T-helper 9 cell (primary cell): ENCODE results near the gene GLOD4.
A peak's percentile ranks its signal among the peaks of the same experiment; 100 is the strongest.

Experiments
- DNase-seq: peaks from one replicate; pipeline ENCODE4 v3.0.0-alpha.2; 2020

Gene GLOD4

GRCh38 chr17:737561-738113, 44.4 kb downstream of the GLOD4 start:
- DNase-seq: no peak

DNA sequence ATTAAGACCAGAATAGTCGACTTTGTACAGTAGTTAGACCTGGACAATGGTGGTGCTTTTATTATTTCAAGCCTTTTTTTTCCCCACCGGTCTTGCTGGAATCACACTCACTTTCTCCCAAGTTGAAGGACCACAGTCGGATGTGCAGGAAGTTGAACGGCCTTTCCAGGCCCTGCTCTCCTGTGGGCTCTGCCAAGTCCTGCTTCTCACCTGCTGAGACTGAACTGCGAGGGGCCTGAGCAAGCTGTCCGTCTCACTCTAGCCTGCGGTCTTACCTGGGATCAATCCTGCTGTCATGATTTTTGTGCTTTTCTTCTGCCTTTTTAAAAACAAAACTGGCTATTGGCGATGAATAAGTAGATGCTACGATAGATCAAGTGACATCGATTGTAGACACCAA, 48.3 kb downstream of the GLOD4 start:
- no peak for DNase-seq

DNA sequence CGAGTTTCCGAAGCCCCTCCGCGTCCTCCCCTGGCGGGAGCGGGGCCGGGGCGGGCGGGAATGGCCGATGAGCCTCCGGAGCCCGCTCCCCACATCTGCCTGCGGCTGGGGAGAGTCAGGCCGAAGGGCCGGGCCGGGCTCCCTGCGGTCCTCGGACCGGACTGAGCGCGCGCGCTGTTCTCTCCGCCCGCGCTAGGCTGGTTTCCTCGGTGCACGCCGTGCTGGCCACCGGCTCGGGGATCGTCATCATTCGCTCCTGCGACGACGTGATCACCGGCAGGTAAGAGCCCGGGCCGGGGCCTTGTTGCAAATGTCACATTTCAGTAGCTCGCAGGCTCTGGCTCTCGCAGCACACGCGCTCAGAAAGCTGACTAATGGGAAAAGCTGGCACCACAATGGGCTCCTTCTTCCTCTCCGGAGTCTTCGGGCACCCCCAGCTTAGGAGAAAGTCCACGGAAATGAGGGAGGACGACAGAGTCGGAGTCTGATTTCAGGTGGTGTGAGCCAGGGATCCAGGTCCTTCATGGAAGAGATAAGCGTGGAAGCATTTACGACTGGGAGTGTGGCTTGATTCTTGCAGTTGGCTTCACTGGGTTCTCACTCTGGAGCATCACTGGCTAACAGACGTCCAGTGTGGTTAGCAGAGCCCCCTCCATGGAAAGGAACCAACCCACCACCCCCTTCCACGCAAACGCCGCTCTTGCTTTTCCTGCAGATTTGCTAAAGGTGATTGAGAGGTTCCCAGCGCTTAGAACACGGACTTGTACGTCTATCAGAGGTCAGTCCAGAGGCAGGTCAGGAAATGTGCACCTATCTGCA, 49.0 kb downstream of the GLOD4 start:
- no peak for DNase-seq

DNA sequence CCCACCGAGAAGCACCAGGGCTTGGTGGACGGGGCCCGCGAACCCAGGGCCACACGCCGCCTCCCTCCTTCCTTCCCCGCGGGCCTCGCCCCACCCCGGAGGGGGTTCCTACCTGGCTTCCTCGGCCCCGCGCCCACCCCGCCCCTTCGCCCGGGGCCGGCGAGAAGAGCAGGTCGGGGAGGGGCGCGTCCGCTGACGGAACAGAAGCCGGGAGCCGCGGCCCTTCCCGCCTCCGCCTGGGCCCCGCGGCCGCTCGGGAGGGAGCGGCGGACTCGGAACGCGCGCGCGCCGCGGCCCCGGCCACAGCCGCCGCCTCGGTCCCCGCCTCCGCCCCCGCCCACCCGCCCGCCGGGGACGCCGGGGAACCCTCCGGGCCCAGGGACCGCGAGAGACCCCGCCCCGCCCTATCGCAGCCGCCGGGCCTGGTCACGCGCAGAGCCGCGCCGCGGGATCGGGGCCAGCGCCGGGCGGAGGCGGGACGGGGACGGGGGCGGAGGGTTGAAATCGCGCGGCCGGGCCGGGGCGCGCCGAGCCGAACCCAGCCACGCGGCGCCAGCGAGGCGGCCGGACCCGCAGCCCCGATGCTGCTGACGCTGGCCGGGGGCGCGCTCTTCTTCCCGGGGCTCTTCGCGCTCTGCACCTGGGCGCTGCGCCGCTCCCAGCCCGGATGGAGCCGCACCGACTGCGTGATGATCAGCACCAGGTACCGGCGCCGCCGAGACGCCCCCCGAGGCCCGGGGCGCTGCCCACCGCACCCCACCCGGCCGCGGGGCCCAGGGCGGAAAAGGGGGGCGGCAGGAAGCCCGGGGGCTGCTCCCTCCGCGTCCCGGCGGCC, 49.8 kb downstream of the GLOD4 start, which contains the start of gene TLCD3A:
TSS of gene TLCD3A (plus strand) at position 530 of the 835 bp plus-strand sequence. CDS start at position 582, 52 bp downstream.
- DNase-seq: peak; percentile 46

- DNase-seq: no peak
Observed at GRCh38 chr17:731644-732066, 50.4 kb downstream of the GLOD4 start.

GRCh38 chr17:728911-729310, 53.2 kb downstream of the GLOD4 start:
- no peak for DNase-seq

DNA sequence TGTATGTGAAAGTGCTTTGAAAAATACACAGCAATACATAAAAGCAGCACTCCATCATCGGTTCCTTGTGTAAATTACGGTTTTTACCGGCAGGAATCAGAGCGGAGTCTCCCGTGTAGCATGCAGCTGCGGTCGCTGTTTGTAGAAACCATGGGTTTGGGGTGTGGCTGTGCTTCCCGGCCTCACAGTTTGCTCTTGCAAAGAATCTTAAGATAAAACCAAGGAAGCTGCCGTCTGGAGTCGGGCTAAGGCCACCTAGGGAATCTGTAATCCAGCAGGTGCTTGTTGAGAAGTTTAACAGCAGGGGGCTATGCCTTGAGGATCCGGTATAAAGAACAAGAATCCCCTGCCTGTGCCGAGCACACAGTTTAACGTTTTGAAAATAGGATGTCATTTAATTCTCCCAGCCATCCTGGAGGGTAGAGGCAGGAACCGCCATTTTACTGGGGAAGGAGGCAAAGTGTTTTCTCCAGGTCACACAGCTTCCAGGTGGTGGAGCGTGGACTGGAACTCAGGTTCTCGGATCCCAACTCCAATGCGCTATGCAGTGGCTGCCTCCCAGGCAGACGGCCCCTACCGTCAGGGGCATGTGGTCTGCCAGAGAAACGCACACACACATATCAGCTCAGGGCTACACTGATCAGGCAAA, 55.7 kb downstream of the GLOD4 start:
- no peak for DNase-seq

GRCh38 chr17:725746-726145, 56.3 kb downstream of the GLOD4 start:
- DNase-seq: no peak

GRCh38 chr17:725084-725483, 57.0 kb downstream of the GLOD4 start:
- no peak for DNase-seq

- no peak for DNase-seq
Observed at GRCh38 chr17:721540-721937, 60.5 kb downstream of the GLOD4 start.

DNA sequence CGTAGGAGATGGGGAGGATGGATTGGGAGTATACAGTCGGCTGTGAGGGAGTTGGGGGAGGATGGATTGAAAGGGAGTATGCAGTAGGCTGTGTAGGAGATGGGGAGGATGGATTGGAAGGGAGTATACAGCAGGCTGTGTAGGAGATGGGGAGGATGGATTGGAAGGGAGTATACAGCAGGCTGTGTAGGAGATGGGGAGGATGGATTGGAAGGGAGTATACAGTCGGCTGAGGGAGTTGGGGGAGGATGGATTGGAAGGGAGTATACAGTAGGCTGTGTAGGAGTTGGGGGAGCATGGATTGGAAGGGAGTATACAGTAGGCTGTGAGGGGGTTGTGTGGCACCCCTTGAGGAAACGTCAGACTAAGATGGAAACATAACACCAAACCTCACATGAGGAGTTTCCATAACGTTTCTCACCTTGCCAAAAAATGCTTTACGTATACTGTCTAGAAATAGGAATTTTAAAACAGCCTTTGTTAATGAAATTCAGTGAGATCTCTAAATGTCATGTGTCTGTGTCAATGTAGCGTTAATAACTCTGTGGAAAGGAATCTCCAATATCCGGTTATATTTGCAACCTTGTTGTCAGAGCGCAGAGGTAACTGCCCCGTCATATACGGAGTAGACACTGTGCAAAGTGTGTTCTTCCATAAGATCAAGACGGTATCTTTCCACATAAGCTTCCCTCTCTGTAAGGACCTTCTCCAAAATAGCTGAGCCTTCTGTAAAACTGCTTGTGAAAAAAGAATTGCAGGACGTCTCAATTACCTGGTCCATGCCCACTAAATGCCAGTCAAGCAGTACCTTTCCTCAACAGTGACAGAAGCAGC, 61.2 kb downstream of the GLOD4 start:
- DNase-seq: no peak

DNA sequence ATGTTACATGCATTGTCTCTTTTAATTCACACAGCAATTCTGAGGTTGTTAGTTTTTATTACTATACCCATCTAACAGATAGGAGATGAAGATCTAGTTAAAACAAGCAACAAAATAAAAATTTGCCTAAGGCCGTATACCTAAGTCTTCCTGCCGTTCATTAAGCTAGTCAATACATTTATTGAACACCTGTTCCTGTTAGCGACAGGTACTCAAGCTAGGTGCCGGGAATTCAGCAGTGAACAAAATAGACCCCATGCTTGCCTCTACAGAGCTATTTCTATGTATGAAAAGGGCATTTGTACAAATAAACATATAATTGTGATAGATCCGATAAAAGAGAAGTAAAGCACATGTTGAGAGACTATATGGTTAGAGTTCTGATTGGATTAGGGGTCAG, 64.0 kb downstream of the GLOD4 start:
- DNase-seq: no peak
